ENCODE results near the gene SLC11A2.

GRCh38 chr12:50951112-50951511, 75.1 kb downstream of the SLC11A2 start:
- no peak for TF ChIP-seq FOXK2 (IDR thresholded peaks at IDR 0.05)
- no peak for TF ChIP-seq SP1 (IDR thresholded peaks at IDR 0.05)

All from HEK293T (cell line).